GM19025 (cell line): Measurements from ENCODE around the gene CACNA2D4.

Source experiments
- ATAC-seq: cut with Tn5 transposase; IDR thresholded peaks from one replicate; pipeline ENCODE4 v1.9.1; 2021; ENCODE audit warnings: mild to moderate bottlenecking, low read depth, moderate library complexity; ENCODE audit not compliant: unreplicated experiment

Gene CACNA2D4

GRCh38 chr12:1935242-1935641 is 16.8 kb upstream of the CACNA2D4 start:
- no peak for ATAC-seq

- no peak for ATAC-seq
These were observed 16.4 kb upstream of the CACNA2D4 start for GRCh38 chr12:1934831-1935230.

DNA sequence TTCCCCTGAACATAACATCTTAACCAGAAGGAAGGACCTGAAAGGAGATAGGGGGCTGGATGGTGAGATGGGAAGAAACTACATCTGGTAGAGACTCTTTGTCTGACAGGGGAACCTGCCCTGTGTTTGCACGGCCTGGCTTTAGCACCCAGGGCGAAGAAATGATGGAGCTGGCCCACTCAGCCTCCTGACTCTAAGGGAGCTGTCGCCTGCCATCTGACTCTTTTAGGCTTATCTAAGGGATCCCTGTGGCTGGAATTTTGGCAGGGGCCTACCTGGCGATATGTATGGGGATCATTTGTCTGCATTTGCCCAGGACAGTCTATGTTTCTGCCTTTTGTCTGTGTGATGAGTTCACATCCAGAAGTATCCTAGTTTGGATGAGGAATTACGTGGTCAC is 15.6 kb upstream of the CACNA2D4 start:
- no peak for ATAC-seq

GRCh38 chr12:1933342-1934051 is 15.0 kb upstream of the CACNA2D4 start:
- ATAC-seq: no peak

- ATAC-seq: no peak
These were observed 13.9 kb upstream of the CACNA2D4 start for GRCh38 chr12:1932264-1932777.

DNA sequence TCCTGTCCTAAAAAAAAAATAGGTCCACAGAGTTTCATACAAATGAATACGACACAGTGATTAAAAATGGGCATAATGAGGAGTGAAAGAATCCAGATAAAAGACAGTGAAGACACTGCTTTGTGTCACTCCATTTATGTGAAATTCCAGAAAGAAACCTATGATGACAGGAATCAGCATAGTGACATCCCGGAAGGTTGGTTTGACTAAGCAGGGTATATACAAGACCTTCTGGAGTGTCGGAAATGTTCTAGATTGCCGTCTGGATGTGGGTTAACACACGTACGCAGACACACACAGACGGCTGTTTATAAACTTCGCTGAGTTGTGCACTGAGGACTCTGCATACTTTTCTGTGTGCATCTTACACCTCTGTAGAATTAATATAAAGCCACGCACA is 13.2 kb upstream of the CACNA2D4 start:
- no peak for ATAC-seq

DNA sequence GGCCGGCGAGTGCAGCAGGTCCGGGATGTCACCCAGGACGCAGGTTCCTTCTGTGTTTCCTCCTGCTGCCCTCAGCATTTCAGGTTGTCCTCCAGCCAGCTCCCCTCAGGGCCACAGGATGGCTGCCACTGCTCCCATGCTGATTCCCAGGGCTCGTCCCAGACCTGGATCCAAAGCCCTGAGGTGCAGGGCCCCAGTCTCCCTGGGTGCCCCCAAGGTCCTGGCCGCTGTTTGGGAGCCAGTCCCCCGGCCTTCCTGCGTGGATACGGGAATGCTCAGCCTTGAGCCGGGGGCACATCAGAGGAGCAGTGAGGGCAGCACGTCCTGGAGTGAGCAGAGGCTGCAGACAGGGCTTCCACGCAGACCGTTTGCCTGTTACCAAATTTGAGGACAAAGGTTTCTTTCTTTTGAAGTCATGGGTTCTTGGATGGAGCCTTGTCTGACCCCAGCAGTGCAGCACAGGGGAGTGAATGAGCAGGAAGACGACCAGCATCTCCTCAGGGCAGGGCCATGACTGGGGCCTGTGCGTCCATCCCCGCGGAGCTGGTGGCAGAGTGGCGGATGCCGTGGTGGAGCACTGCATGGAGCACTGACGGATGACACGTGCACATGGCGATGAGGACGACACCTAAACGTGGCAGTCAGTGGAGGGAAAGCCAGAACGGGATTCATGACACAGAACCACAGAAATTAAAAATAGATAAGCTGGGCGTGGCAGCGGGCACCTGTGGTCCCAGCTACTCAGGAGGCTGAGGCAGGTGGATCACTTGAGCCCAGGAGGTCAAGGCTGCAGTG is 12.5 kb upstream of the CACNA2D4 start:
- no peak for ATAC-seq

GRCh38 chr12:1929985-1930802 is 11.7 kb upstream of the CACNA2D4 start:
- no peak for ATAC-seq

DNA sequence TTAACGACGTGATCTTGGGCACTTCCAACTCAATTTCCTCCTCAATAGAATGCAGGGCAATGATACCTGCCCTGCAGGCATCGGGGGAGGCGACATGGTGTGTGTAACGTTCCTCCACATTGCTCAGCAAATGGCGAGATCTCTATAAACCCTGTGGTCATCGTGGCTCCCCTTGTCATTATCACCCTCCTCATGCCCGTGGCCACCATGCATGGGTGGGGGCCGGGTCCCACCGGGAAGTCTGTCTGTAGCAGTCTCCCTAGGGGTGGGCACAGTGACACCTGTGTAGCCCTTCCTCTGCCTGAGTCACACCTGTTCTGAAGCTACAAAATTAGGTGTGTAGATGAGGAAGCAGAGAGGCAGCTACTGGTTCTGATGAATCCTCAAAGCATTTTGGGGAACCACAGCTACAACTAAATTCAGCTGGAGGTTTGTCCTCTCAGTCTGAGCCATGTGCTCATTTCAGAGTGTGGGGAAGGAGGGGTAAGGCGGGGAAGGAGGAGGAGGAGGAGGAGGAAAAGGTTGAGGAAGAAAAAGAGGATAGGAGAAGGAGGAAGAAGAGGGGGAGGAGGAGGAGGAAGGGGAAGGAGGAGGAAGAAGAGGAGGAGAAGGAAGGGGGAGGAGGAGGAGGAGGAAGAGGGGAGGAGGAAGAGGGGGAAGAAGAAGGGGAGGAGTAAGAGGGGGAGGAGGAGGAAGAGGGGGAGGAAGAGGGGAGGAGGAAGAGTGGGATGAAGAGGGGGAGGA is 11.0 kb upstream of the CACNA2D4 start:
- no peak for ATAC-seq

DNA sequence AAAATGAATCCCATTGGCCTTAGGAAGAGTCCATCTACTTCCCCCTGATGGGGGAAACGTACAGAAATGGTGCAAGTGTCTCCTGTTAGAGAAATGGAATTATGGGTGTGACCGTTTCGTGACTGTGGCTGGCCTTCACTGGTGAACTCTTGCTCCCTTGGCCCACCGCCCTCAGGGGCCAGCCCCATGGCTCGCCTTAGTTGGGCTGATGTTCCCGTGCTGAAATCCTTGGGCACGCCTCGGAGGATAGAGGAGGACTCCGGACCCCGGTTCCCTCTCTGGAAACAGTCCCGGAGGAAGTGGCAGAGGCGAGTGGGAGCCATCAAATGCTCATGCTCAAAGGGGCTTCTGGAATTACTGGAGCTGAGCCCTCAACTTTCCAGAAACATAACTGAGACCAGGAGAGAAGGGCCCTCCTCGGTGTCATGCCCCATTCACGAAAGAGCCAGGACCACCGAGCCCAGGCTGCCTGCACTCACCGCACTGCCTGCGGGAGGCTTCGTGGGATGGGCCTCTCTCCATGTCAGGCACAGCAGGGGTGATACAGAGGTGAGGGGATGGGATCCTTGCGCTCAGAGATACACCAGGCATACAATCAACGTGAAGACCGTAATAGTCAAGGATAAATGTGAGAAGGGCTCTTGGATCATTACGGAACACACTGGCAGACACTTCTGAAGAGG is 10.1 kb upstream of the CACNA2D4 start:
- ATAC-seq: no peak

- no peak for ATAC-seq
These were observed 9.4 kb upstream of the CACNA2D4 start for GRCh38 chr12:1927751-1928351.

GRCh38 chr12:1927051-1927680 is 8.7 kb upstream of the CACNA2D4 start:
- ATAC-seq: no peak

GRCh38 chr12:1926251-1926657 is 7.8 kb upstream of the CACNA2D4 start:
- no peak for ATAC-seq

DNA sequence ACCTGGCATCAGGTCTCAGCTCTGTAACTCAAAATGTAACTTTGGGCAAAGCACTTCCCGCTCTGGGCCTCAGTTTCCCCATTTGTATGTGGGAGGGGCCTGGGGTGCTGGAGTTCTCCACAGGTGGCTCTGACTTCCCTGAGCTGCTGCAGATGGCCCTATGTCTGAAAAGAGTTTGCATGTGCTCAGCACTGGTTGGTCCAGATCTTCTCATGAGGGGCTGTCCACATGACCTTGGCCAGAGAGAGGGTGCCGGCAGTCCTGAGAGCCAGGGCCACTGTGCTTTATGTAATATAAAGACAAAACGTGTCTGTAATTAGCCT is 7.2 kb upstream of the CACNA2D4 start:
- no peak for ATAC-seq

- ATAC-seq: no peak
These were observed 6.7 kb upstream of the CACNA2D4 start for GRCh38 chr12:1924996-1925683.

GRCh38 chr12:1922985-1923384 is 4.5 kb upstream of the CACNA2D4 start:
- ATAC-seq: no peak

- no peak for ATAC-seq
These were observed 3.7 kb upstream of the CACNA2D4 start for GRCh38 chr12:1922075-1922709.

DNA sequence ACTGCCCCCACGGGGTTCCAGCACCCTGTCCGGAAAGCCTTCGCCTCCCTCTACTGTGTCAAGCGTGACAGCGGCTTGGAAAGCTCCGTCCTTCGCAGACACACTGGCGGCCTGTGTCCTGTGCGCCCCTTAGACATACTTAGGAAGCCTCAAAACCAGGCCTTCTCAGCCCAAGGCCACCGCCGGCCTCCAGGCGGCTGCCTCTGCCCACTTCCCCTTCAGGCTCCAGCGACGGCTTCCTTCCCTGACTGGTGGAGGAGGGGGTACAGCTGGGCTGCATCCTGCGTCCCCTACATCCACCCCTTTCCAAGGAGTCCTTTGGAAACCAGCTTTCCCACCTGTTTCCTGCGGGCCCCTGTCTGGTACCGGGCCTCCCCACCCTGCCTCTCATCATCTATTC is 2.5 kb upstream of the CACNA2D4 start:
- no peak for ATAC-seq
